H9 (cell line): ENCODE data around the gene PTPRQ. TPM values are rescaled to one million over a fixed set of nuclear protein-coding genes. Genes with fewer than 3 reads are reported as not detected.

Source experiments
- DNase-seq: peaks from one replicate; pipeline ENCODE4 v3.0.0-alpha.2; 2017
- H2AFZ ChIP-seq: one replicate; pipeline ENCODE4 v1.6.1; 2013; ENCODE audit warnings: mild to moderate bottlenecking, low read length, control low read depth, moderate library complexity
- H2AK5ac ChIP-seq: 2 replicates; pipeline ENCODE4 v1.6.1; 2013; ENCODE audit warnings: low read length, control low read depth, mixed read lengths; ENCODE audit not compliant: insufficient read length
- H2BK120ac ChIP-seq: one replicate; pipeline ENCODE4 v1.6.1; 2013; ENCODE audit warnings: low read depth, mild to moderate bottlenecking, low read length, control low read depth, inconsistent platforms; ENCODE audit not compliant: poor library complexity, severe bottlenecking
- H2BK12ac ChIP-seq: 2 replicates; pipeline ENCODE4 v1.6.1; 2013; ENCODE audit warnings: low read length, control low read depth, mixed read lengths, low read depth; ENCODE audit not compliant: insufficient read length
- H2BK15ac ChIP-seq: 2 replicates; pipeline ENCODE4 v1.6.1; 2013; ENCODE audit warnings: low read depth, low read length, control low read depth
- H2BK20ac ChIP-seq: one replicate; pipeline ENCODE4 v1.6.1; 2013; ENCODE audit warnings: low read depth, mild to moderate bottlenecking, low read length, control low read depth, inconsistent platforms; ENCODE audit not compliant: poor library complexity, severe bottlenecking
- H2BK5ac ChIP-seq: 2 replicates; pipeline ENCODE4 v1.6.1; 2013; ENCODE audit warnings: low read length, control low read depth, mixed read lengths; ENCODE audit not compliant: insufficient read length
- H3K14ac ChIP-seq: 2 replicates; pipeline ENCODE4 v1.6.1; 2013; ENCODE audit warnings: low read length, control low read depth; ENCODE audit not compliant: insufficient read depth
- H3K18ac ChIP-seq: 2 replicates; pipeline ENCODE4 v1.6.1; 2013; ENCODE audit warnings: low read depth, mild to moderate bottlenecking, mixed read lengths, low read length, control low read depth; ENCODE audit not compliant: insufficient read length
- H3K23ac ChIP-seq: 2 replicates; pipeline ENCODE4 v1.6.1; 2013; ENCODE audit warnings: low read length, control low read depth, mixed read lengths, low read depth; ENCODE audit not compliant: insufficient read length
- H3K23me2 ChIP-seq: 2 replicates; pipeline ENCODE4 v1.6.1; 2013; ENCODE audit warnings: low read depth, mild to moderate bottlenecking, mixed read lengths, low read length, control low read depth; ENCODE audit not compliant: insufficient read length, poor library complexity, severe bottlenecking
- H3K27ac ChIP-seq: 2 replicates; pipeline ENCODE4 v1.5.1; 2013; ENCODE audit warnings: low read length, control low read depth, mixed read lengths, low read depth; ENCODE audit not compliant: insufficient read length
- H3K27me3 ChIP-seq: 2 replicates; pipeline ENCODE4 v1.6.1; 2013; ENCODE audit warnings: low read length, control low read depth, inconsistent platforms; ENCODE audit not compliant: insufficient read depth
- H3K4ac ChIP-seq: 2 replicates; pipeline ENCODE4 v1.6.1; 2013; ENCODE audit warnings: low read depth, mild to moderate bottlenecking, control low read depth, inconsistent platforms, low read length, moderate library complexity
- H3K4me1 ChIP-seq: 2 replicates; pipeline ENCODE4 v1.6.1; 2013; ENCODE audit warnings: low read length, control low read depth, inconsistent platforms; ENCODE audit not compliant: insufficient read depth
- H3K4me2 ChIP-seq: 2 replicates; pipeline ENCODE4 v1.6.1; 2013; ENCODE audit warnings: low read length, control low read depth, mixed read lengths; ENCODE audit not compliant: insufficient read length, insufficient read depth
- H3K56ac ChIP-seq: 2 replicates; pipeline ENCODE4 v1.6.1; 2013; ENCODE audit warnings: low read depth, mild to moderate bottlenecking, mixed read lengths, low read length, control low read depth; ENCODE audit not compliant: insufficient read length
- H3K79me1 ChIP-seq: 2 replicates; pipeline ENCODE4 v1.6.1; 2013; ENCODE audit warnings: low read depth, mild to moderate bottlenecking, moderate library complexity, low read length, control low read depth, inconsistent platforms; ENCODE audit not compliant: insufficient read depth, poor library complexity, severe bottlenecking
- H3K79me2 ChIP-seq: 2 replicates; pipeline ENCODE4 v1.6.1; 2013; ENCODE audit warnings: low read length, control low read depth, inconsistent platforms; ENCODE audit not compliant: insufficient read depth
- H3K9ac ChIP-seq: 2 replicates; pipeline ENCODE4 v1.6.1; 2013; ENCODE audit warnings: low read length, control low read depth, mixed read lengths; ENCODE audit not compliant: insufficient read length; ENCODE audit errors: extremely low read depth
- H3K9me3 ChIP-seq: one replicate; pipeline ENCODE4 v1.6.1; 2013; ENCODE audit warnings: low read depth, low read length, inconsistent platforms; ENCODE audit not compliant: control insufficient read depth
- H3T11ph ChIP-seq: one replicate; pipeline ENCODE4 v1.6.1; 2013; ENCODE audit warnings: mild to moderate bottlenecking, low read length, control low read depth, inconsistent platforms
- H4K20me1 ChIP-seq: one replicate; pipeline ENCODE4 v1.6.1; 2013; ENCODE audit not compliant: control insufficient read depth, insufficient read length, insufficient read depth
- H4K5ac ChIP-seq: 2 replicates; pipeline ENCODE4 v1.6.1; 2013; ENCODE audit warnings: low read depth, mild to moderate bottlenecking, mixed read lengths, low read length, control low read depth; ENCODE audit not compliant: insufficient read length
- H4K8ac ChIP-seq: replicated peaks from 2 replicates; pipeline ENCODE4 v1.6.1; 2013; ENCODE audit warnings: low read length, control low read depth, mixed read lengths, low read depth; ENCODE audit not compliant: insufficient read length
- H4K91ac ChIP-seq: 2 replicates; pipeline ENCODE4 v1.6.1; 2013; ENCODE audit warnings: low read depth, mild to moderate bottlenecking, moderate library complexity, mixed read lengths, low read length, control low read depth; ENCODE audit not compliant: insufficient read length
- H3K27ac Mint-ChIP-seq, 3 experiments: 2 replicates in 2 of 3; 3 replicates in 1 of 3; pipeline ENCODE4 v1.8.0; 2020 to 2021; ENCODE audit warnings: mixed read lengths in 3 of 3, mild to moderate bottlenecking in 1 of 3, moderate library complexity in 1 of 3
- H3K27me3 Mint-ChIP-seq: 2 replicates; pipeline ENCODE4 v1.8.0; 2021; ENCODE audit warnings: low read depth, mild to moderate bottlenecking, moderate library complexity, mixed read lengths
- H3K36me3 Mint-ChIP-seq, 3 experiments: 2 replicates in 2 of 3; 3 replicates in 1 of 3; pipeline ENCODE4 v1.8.0; 2020 to 2021; ENCODE audit warnings: low read depth in 3 of 3, mixed read lengths in 3 of 3; ENCODE audit not compliant: insufficient read depth in 1 of 3
- H3K4me1 Mint-ChIP-seq, 2 experiments: 2 replicates each; pipeline ENCODE4 v1.8.0; 2020; ENCODE audit warnings: mixed read lengths in 2 of 2
- H3K4me3 Mint-ChIP-seq, 2 experiments: 2 replicates in 1 of 2; 3 replicates in 1 of 2; pipeline ENCODE4 v1.8.0; 2020 to 2021; ENCODE audit warnings: mild to moderate bottlenecking in 2 of 2, mixed read lengths in 2 of 2, moderate library complexity in 1 of 2
- H3K9me3 Mint-ChIP-seq, 2 experiments: 2 replicates in 1 of 2; 3 replicates in 1 of 2; pipeline ENCODE4 v1.8.0; 2020; ENCODE audit warnings: mild to moderate bottlenecking in 2 of 2, mixed read lengths in 2 of 2, moderate library complexity in 1 of 2
- total RNA-seq: library from RNA; stranded (reverse); gene quantifications from 2 replicates; pipeline ENCODE4 v1.2.1, GENCODE V29; 2021
- TF ChIP-seq, protein P1 (sequence below): fragments of 200-600 bp; sonication (generic); conservative IDR thresholded peaks from 3 replicates; pipeline ENCODE4 v1.8.0; 2021; ENCODE audit warnings: antibody characterized with exemption, mild to moderate bottlenecking

Gene PTPRQ
- total RNA-seq, 1 experiment from 2014 or later: not detected

- Histone ChIP-seq H3T11ph (no peak overlapping the region), H3K27me3 (no peaks in the 10 kb centered on the region), H3K56ac (no peak overlapping the region), H3K9me3 (no peaks in the 10 kb centered on the region), H2BK12ac (no peak overlapping the region), H3K14ac (no peak overlapping the region), H2BK5ac (no peak overlapping the region), H3K4ac (no peak overlapping the region), H4K8ac (no peak overlapping the region), H4K91ac (no peak overlapping the region), H2AFZ (no peak overlapping the region), H3K4me1 (peaks cover 3% of the 10 kb centered on the region; the same call in 1 of the 2 replicates), H3K79me1 (no peaks in the 10 kb centered on the region), H3K27ac (no peak overlapping the region), H2BK15ac (no peak overlapping the region), H3K23ac (no peak overlapping the region), H3K4me2 (no peak overlapping the region), H3K79me2 (no peaks in the 10 kb centered on the region), H4K5ac (no peak overlapping the region), H3K18ac (no peak overlapping the region), H3K9ac (no peak overlapping the region), H2BK20ac (no peak overlapping the region), H4K20me1 (no peaks in the 10 kb centered on the region), H3K23me2 (no peaks in the 10 kb centered on the region), H2BK120ac (no peak overlapping the region), H2AK5ac (no peak overlapping the region)
- Mint-ChIP-seq H3K27me3 (no peaks in the 10 kb centered on the region), H3K4me3 (no peak overlapping the region), H3K27ac (no peak overlapping the region), H3K9me3 (no peaks in the 10 kb centered on the region), H3K36me3 (no peaks in the 10 kb centered on the region; a peak in 1 of 7 replicates), H3K4me1 (no peaks in the 10 kb centered on the region)
- TF ChIP-seq, protein P1, sequence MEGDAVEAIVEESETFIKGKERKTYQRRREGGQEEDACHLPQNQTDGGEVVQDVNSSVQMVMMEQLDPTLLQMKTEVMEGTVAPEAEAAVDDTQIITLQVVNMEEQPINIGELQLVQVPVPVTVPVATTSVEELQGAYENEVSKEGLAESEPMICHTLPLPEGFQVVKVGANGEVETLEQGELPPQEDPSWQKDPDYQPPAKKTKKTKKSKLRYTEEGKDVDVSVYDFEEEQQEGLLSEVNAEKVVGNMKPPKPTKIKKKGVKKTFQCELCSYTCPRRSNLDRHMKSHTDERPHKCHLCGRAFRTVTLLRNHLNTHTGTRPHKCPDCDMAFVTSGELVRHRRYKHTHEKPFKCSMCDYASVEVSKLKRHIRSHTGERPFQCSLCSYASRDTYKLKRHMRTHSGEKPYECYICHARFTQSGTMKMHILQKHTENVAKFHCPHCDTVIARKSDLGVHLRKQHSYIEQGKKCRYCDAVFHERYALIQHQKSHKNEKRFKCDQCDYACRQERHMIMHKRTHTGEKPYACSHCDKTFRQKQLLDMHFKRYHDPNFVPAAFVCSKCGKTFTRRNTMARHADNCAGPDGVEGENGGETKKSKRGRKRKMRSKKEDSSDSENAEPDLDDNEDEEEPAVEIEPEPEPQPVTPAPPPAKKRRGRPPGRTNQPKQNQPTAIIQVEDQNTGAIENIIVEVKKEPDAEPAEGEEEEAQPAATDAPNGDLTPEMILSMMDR: no peak
- DNase-seq: no peak
Measured at GRCh38 chr12:80472236-80472635, 28.2 kb downstream of the PTPRQ start.
